ENCODE results near the gene HDAC9.

- no peak for TF ChIP-seq POLR2AphosphoS5 (IDR thresholded peaks at IDR 0.05; ENCODE audit: low read depth, low read length)
- no peak for TF ChIP-seq RAD21 (IDR thresholded peaks at IDR 0.05; ENCODE audit: low read depth)
- no peak for TF ChIP-seq EZH2phosphoT487 (IDR thresholded peaks at IDR 0.05; ENCODE audit: borderline replicate concordance)
Measured at GRCh38 chr7:18864967-18865366, 369.4 kb downstream of the HDAC9 start.
